PFSK-1 (cell line): ENCODE results near the gene ACAA2.

Experiments used
- FOXP2 ChIP-seq: optimal IDR thresholded peaks from 2 replicates; pipeline ENCODE3; 2011; ENCODE audit warnings: borderline replicate concordance, control low read depth, inconsistent platforms; ENCODE audit not compliant: insufficient read depth; ENCODE audit errors: extremely low read length, extremely low read depth
- POLR2AphosphoS5 ChIP-seq: IDR thresholded peaks from 2 replicates; pipeline ENCODE4 v1.6.1; 2012; ENCODE audit warnings: low read depth, mild to moderate bottlenecking, control low read depth, low read length, moderate library complexity
- SIN3A ChIP-seq: IDR thresholded peaks from 2 replicates; pipeline ENCODE4 v1.6.1; 2012; ENCODE audit warnings: mild to moderate bottlenecking, low read length, moderate library complexity, borderline replicate concordance; ENCODE audit not compliant: insufficient read depth
- TAF1 ChIP-seq: IDR thresholded peaks from 2 replicates; pipeline ENCODE4 v1.6.1; 2012; ENCODE audit warnings: low read length, control low read depth, borderline replicate concordance; ENCODE audit not compliant: insufficient read depth
- TF ChIP-seq, protein P1 (sequence below), 2 experiments: IDR thresholded peaks; 2 replicates each; pipeline versions ENCODE4 v1.6.1 to v1.8.0; 2011 to 2012; ENCODE audit warnings: low read depth in 2 of 2, low read length in 2 of 2, control low read depth in 1 of 2, inconsistent platforms in 1 of 2, mild to moderate bottlenecking in 1 of 2, moderate library complexity in 1 of 2; ENCODE audit not compliant: insufficient read depth in 1 of 2

ACAA2 gene

DNA sequence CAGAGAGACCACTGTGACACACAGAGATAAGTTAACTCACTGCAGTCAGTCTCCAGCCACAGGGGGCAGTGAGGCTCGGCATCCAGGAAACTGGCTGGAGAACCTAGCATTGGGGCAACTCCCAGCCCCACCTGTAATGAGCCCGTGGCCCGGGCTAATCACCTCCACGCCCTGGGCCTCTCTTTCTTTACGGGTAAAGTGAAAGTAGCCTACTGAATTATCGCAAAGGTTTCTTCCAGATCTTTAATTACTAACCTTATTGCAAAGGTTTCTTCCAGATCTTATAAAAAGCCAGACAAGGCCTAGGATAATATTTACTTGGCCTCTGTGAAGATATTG is 45.7 kb upstream of the ACAA2 start:
- TF ChIP-seq, protein P1, sequence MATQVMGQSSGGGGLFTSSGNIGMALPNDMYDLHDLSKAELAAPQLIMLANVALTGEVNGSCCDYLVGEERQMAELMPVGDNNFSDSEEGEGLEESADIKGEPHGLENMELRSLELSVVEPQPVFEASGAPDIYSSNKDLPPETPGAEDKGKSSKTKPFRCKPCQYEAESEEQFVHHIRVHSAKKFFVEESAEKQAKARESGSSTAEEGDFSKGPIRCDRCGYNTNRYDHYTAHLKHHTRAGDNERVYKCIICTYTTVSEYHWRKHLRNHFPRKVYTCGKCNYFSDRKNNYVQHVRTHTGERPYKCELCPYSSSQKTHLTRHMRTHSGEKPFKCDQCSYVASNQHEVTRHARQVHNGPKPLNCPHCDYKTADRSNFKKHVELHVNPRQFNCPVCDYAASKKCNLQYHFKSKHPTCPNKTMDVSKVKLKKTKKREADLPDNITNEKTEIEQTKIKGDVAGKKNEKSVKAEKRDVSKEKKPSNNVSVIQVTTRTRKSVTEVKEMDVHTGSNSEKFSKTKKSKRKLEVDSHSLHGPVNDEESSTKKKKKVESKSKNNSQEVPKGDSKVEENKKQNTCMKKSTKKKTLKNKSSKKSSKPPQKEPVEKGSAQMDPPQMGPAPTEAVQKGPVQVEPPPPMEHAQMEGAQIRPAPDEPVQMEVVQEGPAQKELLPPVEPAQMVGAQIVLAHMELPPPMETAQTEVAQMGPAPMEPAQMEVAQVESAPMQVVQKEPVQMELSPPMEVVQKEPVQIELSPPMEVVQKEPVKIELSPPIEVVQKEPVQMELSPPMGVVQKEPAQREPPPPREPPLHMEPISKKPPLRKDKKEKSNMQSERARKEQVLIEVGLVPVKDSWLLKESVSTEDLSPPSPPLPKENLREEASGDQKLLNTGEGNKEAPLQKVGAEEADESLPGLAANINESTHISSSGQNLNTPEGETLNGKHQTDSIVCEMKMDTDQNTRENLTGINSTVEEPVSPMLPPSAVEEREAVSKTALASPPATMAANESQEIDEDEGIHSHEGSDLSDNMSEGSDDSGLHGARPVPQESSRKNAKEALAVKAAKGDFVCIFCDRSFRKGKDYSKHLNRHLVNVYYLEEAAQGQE (IDR thresholded peaks at IDR 0.05; ENCODE audit: insufficient read depth in 1 of 2, low read depth in 2 of 2, low read length in 2 of 2), result no peak
- TF ChIP-seq SIN3A, result no peak
- no peak for TF ChIP-seq TAF1
- TF ChIP-seq POLR2AphosphoS5, result no peak
- no peak for TF ChIP-seq FOXP2

DNA sequence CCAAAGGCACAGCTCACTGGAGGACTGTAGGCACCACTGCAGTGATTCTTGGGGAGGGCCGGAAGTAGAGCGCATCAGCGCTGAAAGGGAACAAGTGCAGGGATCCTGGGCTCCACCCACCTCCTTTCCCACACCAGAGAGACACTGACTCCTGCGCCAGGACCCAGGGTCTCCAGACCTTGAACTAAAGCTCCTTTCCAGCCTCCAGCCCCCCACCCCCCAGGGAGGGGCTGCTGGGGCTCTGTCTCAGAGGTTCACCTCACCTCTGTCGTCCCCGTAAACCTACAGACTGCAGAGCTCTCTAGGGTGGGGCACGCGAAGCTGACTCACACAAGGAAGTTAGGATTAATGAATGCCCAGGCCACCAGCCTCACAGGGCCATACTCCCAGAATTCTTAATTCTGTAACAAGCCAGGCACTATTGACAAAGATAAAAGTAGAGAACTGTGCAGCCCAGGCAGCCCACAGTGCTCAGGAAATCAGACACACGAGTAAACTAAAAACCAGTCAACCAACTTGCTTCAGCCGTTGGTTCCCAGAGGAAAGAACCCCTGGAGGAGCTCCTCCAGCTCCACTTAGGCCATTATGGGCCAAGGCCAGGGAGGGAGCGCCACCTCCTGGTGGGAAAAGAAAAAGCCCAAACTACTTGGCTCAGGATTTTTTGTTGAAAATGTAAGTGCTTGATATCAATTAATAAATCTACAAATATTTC is 45.1 kb upstream of the ACAA2 start:
- TF ChIP-seq POLR2AphosphoS5 (no peak), FOXP2 (no peak), TAF1 (no peak)

DNA sequence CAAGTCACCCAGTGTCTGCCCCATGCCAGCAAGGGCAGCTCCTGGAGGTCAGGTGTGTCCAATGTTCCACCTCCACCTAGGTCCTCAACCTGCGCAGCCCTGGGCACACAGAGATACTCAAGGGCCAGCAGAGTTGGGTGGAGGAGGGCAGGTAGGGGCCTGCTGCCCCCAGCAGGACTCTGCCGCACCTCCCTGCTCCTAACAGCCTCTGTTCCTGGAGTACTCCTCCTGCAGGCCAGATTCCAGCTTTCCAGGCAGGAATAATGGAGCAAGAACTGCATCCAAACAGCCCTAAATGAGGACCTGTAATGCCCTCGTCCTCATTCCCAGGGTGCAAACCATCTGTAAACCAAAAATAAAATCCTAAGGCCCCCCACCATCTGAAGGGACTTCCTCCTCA is 44.4 kb upstream of the ACAA2 start:
- TF ChIP-seq, protein P1 (IDR thresholded peaks at IDR 0.05; ENCODE audit: insufficient read depth in 1 of 2, low read depth in 2 of 2, low read length in 2 of 2), result no peak
- no peak for TF ChIP-seq TAF1
- no peak for TF ChIP-seq SIN3A
- no peak for TF ChIP-seq POLR2AphosphoS5
- TF ChIP-seq FOXP2, result no peak

DNA sequence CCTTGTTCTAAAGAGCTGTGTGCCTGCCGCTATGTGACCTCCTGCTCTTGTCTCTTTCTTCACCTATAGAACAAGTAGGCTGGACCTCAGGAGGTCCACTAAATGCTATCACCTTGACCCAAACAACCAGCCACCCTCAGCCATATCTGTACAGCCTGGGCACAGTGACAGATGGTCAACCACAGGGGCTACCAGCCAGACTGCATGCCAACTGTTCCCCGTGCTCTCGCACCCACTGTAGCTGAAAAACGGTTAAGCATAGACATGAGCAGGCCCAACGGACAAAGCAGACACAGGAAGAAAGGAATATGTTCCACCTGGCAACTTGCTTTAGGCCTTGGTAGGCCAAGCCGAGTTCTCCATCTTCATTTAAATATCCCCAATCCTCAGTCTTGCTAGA is 43.2 kb upstream of the ACAA2 start:
- TF ChIP-seq FOXP2 (no peak), SIN3A (no peak), TAF1 (no peak), POLR2AphosphoS5 (no peak)
- TF ChIP-seq, protein P1 (IDR thresholded peaks at IDR 0.05; ENCODE audit: insufficient read depth in 1 of 2, low read depth in 2 of 2, low read length in 2 of 2), result no peak

DNA sequence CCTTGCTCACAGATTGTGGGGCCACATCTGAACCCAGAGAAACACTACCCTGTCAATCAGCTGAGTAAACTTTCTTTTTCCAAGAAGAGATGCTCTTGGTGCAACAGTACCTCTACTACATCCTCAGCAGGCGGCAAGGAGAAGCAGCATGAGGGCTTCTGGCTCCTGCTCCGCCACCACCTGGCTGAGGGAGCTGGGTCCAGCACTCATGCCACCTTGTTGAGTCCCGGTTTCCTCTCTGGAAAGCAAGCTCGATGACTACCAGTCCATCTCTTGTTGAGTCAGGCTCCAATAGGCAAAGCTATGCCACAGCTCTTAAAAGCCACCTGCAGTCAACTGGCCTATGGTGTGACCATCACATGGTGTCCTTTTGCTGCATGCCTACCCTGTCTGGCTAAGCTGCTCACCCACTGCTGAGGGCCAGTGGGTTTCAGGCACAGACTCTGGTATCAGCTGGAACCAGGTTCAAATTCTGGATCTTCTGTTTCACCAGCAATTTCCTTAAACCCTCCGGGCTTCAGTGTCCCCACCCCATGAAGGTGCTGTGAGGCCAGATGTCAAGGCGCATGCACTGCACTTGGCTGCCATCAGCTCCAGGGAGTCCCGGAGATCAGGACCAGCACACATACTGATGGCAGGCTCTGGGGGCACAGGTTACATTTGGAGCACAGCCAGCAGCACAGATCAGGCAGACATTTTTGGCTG is 42.5 kb upstream of the ACAA2 start:
- TF ChIP-seq TAF1, result no peak
- TF ChIP-seq SIN3A, result no peak
- no peak for TF ChIP-seq FOXP2
- TF ChIP-seq POLR2AphosphoS5, result no peak
- TF ChIP-seq, protein P1 (IDR thresholded peaks at IDR 0.05; ENCODE audit: insufficient read depth in 1 of 2, low read depth in 2 of 2, low read length in 2 of 2), result no peak
